Fibroblast of the aortic adventitia (primary cell): Measurements from ENCODE around the gene ARSG. TPM values are rescaled to one million over a fixed set of nuclear protein-coding genes. Genes with fewer than 3 reads are reported as not detected.

Source experiments
- DNase-seq: peaks from one replicate; pipeline ENCODE4 v3.0.0-alpha.2; 2010; ENCODE audit warnings: low read depth
- H3K4me3 ChIP-seq: 2 replicates; pipeline ENCODE4 v1.5.1; 2011; ENCODE audit warnings: low read depth, mild to moderate bottlenecking, control low read depth, low read length, moderate library complexity
- total RNA-seq: library from RNA; depleted of rRNA; stranded (reverse); fragments of >200 nt; gene quantifications from 2 replicates; pipeline ENCODE4 v1.2.3, GENCODE V29; 2012; ENCODE audit warnings: low replicate concordance
- TF ChIP-seq, protein P1 (sequence below): IDR thresholded peaks from 2 replicates; pipeline ENCODE4 v1.5.1; 2011; ENCODE audit warnings: mild to moderate bottlenecking, low read length, control low read depth, inconsistent platforms; ENCODE audit not compliant: insufficient read depth

Gene ARSG
- total RNA-seq, 1 donor, result 2.7 TPM

DNA sequence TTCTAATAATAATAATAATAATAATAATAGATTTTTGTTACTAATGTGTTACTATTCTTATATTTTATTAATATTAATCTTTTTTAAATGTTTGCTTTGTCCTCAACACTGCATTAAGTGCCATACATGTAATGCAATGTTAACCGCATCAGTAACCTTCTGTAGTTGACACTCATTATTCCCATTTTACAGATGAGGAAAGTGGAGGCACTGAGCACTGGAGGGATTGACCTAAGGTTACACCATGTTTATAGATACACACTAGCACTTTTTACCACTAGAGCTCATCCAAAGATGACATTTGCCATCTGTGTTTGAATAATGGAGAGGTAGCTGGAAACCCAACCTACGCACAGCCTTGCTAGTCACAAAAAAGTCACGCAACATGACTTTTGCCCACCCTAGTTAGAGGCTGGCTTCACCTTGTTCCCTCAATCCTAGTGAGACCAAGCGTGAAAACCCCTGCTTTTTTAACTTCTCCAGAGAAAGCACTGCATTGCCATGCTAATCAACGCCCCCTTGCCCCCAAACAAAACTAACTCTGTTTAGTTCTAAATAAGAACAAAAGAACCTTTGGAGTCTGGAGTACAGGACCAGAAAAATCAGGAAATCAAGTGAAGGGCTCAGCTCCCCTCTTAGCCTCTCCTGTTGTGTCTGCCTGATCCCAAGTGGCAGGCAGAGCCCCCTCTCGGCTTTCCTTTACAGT lies 2.3 kb downstream of the ARSG start:
- DNase-seq, result no peak
- TF ChIP-seq, protein P1, sequence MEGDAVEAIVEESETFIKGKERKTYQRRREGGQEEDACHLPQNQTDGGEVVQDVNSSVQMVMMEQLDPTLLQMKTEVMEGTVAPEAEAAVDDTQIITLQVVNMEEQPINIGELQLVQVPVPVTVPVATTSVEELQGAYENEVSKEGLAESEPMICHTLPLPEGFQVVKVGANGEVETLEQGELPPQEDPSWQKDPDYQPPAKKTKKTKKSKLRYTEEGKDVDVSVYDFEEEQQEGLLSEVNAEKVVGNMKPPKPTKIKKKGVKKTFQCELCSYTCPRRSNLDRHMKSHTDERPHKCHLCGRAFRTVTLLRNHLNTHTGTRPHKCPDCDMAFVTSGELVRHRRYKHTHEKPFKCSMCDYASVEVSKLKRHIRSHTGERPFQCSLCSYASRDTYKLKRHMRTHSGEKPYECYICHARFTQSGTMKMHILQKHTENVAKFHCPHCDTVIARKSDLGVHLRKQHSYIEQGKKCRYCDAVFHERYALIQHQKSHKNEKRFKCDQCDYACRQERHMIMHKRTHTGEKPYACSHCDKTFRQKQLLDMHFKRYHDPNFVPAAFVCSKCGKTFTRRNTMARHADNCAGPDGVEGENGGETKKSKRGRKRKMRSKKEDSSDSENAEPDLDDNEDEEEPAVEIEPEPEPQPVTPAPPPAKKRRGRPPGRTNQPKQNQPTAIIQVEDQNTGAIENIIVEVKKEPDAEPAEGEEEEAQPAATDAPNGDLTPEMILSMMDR, result no peak
- H3K4me3 ChIP-seq, result no peak overlapping the region

DNA sequence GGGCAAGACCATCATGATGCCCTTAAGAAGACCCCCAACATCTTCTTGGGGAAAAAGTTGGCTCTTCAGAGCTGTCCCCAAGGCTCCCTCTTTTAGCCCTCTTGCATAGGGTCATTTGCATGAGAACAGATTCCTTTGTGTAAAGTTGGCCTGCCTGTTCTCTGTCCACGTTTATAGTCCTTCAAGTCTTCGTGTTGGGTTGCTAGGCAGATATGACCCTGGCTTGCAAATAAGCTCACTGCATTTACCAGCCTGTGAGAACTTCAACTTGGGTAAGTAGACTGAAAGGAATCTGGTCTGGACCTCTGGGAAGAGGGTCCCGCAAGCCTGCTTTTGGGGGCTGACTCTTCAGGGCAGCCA lies 2.9 kb downstream of the ARSG start:
- H3K4me3 ChIP-seq, result no peak overlapping the region
- TF ChIP-seq, protein P1, result no peak
- no peak for DNase-seq

DNA sequence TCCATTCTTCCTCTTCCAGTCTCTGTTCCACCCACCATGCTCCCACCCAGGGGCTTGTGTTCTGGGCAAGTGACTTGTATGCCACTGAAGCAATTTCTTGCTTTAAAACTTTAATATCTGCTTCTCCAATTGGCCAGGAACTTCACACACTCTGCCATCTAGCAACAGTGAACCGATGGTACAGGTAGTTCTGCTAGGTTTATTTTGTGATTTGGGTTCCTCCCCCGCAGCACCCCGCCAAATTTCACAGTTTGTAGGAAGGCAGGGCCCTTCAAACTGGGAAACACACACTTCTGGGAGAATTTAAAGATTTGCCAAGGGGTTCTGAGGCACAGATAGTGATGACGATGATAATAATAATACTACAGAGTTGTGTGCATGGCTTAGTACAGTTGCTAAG lies 3.3 kb downstream of the ARSG start:
- TF ChIP-seq, protein P1, result no peak
- H3K4me3 ChIP-seq, result no peak overlapping the region
- no peak for DNase-seq

DNA sequence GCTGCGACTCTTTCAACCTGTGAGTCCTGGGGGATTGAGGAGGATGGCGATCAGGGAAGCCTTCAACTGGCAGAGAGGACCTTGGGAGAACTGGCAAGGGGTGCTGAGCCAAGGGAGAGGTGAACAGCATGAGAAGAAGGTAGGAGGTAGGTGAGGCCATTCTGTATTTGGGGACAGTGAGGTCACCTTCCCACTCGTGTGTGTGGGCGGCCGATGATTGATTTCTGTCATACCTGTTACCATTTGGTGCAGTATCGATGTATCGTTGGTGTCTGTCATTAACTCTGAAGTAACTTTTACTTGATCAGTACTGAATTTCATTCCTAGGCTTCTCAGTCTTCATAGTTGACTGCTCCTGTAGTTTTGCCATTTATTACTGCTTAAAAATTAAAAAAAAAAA lies 3.8 kb downstream of the ARSG start:
- TF ChIP-seq, protein P1, result no peak
- no peak for DNase-seq

DNA sequence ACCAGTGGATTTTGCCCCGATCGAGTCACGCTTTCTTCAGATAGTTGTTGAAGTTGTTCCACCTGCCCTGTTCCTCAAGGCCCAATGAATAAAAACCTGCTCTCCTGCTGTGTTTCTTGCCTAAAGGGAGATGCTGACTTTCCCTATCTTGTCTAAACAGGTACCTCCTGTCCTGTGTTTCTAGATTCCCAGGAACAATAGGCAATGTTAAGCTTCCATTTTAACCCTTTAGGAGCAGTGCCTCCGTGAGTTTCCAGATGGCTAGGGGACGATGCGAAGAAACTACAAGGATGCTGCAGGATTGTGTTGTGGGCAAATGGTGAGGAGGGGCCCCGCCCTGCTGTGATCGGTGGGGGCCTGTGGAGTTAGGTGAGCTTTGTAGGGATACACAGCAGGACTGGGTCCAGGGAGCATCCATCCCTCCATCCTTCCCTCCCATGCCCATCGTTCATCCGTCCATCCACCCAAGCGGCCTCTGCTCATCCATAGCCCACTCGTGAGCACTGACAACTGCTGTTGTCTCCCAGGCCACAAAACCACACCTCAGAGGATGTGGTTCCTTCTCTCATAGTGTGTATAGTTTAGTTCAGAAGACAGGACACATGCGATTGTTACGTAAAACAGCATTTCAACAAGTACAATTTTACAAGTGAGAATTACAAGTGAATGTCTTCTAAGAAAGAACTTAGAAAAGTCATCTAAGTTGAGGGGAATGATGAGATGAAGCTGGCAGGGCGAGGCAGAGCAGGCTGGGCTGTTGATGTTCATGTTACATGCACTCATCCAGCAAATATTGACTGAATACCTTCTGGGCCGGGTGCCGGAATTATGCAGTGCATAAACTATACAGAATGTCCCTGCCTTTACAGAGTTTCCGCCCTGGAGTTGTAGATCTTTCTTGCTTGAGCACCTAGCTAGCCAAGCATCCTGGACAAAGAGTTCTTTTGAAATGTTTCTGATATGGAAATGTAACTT lies 5.2 kb downstream of the ARSG start:
- TF ChIP-seq, protein P1, result no peak
- H3K4me3 ChIP-seq, result no peak overlapping the region
- DNase-seq, result no peak

More for the DNA sequence above, 3.8 kb downstream of the ARSG start:
- no peak overlapping the region for H3K4me3 ChIP-seq

DNA sequence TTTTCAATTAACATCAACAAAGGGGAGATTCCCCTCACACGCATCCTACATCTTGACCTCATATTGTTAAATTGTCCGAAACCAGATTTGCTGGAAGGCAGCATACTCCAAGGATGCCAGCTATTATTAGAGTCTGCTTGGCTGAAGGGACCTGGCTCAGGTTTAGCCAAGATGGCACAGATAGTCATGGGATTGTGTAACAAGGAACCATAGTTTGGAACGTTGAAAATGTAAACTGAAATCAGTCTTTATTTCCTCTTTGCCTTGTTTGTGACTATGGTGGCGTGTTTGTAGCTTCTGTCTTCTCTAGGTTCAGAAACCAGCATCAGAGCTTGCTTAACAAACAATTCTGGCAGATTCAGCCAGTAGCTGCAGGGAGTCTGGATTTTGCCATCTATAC lies 5.9 kb downstream of the ARSG start:
- H3K4me3 ChIP-seq, result no peak overlapping the region
- DNase-seq, result no peak
- TF ChIP-seq, protein P1, result no peak
